ENCODE measurements around the gene SYN1.

SYN1 gene

GRCh38 chrX:47523297-47523696 is 96.4 kb downstream of the SYN1 start:
- peaks cover 13% of the 10 kb centered on the region; the same call in 1 of the 2 replicates for H3K9me3 ChIP-seq (ENCODE audit: control insufficient read depth, insufficient read depth, low read length)
- no peaks in the 10 kb centered on the region for H3K36me3 ChIP-seq (ENCODE audit: control insufficient read depth, insufficient read depth, low read length)
- no peaks in the 10 kb centered on the region for H3K4me1 ChIP-seq (ENCODE audit: control insufficient read depth, insufficient read depth, low read length)
- peaks cover 11% of the 10 kb centered on the region; the same call in 1 of the 2 replicates for H3K27me3 ChIP-seq (ENCODE audit: control insufficient read depth, insufficient read depth, low read length)
- peak overlapping the region; percentile 62 for H3K4me3 ChIP-seq (ENCODE audit: low read depth, low read length)
- no peak overlapping the region for H3K27ac ChIP-seq (ENCODE audit: low read depth, low read length)
- H3K9ac ChIP-seq (ENCODE audit: low read depth, low read length), result no peak overlapping the region

Data from HUES48 (cell line).